ENCODE results near the gene CHST8. TPM values are rescaled to one million over a fixed set of nuclear protein-coding genes. Genes with fewer than 3 reads are reported as not detected.

CHST8 gene
- total RNA-seq, 1 donor from 2014 or later = 3.0 TPM

DNA sequence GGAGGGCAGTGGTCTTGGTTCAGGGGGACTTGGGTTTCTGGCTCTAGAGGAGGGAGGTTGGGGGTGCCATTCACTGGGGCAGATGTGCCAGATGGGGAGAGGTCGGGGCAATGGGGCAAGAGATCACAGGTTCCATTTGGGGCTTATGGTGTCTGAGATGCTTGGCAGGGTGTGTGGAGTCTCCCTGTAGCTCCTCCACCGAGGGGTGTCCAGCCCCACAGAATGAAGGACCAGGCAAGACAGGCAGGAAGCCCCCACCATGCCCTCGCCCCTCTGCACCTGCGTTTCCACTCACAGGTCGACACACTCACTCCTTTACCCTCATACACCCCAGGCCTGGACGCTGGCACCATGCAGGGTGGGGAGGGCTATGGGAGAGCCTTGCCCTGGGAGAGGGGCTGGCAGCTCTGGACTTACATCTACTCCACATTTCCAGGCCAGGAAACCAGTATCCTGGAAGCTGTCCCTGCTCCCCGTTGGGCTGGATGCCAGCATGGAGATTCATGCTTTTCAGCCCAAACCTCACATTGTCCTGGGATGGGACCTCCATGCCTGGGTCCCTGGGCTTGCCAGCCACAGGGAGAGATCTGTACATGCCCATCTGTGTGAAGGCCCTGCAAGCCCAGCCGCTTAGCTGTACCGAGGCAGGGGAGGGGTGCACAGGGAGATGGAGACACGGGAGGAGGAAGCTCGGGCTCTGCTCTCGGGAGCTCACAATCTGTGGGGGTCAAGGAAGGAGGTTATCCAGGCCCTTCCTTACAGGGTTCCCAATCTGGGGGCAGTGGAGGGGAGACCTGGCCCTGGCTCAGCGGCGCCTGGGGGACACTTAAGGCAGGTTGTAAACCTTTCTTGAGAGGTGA, 77.1 kb downstream of the CHST8 start:
- DNase-seq (ENCODE audit: low spot score, unreplicated experiment) = no peak
- Mint-ChIP-seq H3K4me1 (ENCODE audit: low read depth) (no peaks in the 10 kb centered on the region), H3K27ac (no peak overlapping the region), H3K27me3 (peaks cover 2% of the 10 kb centered on the region), H3K4me3 (ENCODE audit: low read depth) (no peak overlapping the region), H3K36me3 (ENCODE audit: insufficient read depth) (no peaks in the 10 kb centered on the region), H3K9me3 (ENCODE audit: low read depth) (no peaks in the 10 kb centered on the region)
- TF ChIP-seq, protein P1, sequence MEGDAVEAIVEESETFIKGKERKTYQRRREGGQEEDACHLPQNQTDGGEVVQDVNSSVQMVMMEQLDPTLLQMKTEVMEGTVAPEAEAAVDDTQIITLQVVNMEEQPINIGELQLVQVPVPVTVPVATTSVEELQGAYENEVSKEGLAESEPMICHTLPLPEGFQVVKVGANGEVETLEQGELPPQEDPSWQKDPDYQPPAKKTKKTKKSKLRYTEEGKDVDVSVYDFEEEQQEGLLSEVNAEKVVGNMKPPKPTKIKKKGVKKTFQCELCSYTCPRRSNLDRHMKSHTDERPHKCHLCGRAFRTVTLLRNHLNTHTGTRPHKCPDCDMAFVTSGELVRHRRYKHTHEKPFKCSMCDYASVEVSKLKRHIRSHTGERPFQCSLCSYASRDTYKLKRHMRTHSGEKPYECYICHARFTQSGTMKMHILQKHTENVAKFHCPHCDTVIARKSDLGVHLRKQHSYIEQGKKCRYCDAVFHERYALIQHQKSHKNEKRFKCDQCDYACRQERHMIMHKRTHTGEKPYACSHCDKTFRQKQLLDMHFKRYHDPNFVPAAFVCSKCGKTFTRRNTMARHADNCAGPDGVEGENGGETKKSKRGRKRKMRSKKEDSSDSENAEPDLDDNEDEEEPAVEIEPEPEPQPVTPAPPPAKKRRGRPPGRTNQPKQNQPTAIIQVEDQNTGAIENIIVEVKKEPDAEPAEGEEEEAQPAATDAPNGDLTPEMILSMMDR (IDR thresholded peaks at IDR 0.05; ENCODE audit: unreplicated experiment) = no peak

DNA sequence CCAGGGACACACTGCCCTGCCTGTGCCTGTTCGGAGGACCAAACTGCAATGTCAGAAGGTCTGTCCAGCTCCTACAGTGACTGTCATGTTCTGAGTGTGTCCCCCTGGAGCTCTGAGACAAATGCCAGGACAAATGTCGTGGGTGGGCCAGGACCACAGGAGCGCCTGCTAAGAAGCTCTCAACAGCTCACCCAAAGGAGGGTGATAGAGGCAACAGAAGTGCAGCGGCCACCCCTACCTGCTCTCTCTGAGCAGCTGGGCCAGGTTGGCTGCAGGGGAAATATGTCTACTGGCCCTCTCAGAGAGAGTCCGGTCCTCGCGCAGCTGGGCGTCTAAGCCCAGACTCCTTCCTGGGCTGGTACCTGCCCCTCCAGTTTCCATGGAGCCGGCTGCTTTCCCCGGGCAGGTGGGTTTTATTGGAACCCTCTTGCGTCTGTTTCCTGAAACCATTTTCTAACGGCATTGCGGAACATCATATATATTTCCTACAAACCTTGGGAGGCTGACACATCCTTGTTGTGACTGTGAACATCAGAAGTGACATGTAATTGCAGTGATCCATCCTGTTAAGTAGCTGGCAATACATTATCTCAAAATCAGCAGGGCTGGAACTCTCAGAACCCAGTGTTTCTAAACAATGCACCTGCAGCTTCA, 78.1 kb downstream of the CHST8 start:
- H3K27me3 Mint-ChIP-seq = peaks cover 2% of the 10 kb centered on the region
- H3K36me3 Mint-ChIP-seq (ENCODE audit: insufficient read depth) = no peaks in the 10 kb centered on the region
- no peak for DNase-seq (ENCODE audit: low spot score, unreplicated experiment)
- H3K9me3 Mint-ChIP-seq (ENCODE audit: low read depth) = no peaks in the 10 kb centered on the region
- H3K4me3 Mint-ChIP-seq (ENCODE audit: low read depth) = no peak overlapping the region
- H3K4me1 Mint-ChIP-seq (ENCODE audit: low read depth) = no peaks in the 10 kb centered on the region
- no peak overlapping the region for H3K27ac Mint-ChIP-seq
- TF ChIP-seq, protein P1 (IDR thresholded peaks at IDR 0.05; ENCODE audit: unreplicated experiment) = no peak

DNA sequence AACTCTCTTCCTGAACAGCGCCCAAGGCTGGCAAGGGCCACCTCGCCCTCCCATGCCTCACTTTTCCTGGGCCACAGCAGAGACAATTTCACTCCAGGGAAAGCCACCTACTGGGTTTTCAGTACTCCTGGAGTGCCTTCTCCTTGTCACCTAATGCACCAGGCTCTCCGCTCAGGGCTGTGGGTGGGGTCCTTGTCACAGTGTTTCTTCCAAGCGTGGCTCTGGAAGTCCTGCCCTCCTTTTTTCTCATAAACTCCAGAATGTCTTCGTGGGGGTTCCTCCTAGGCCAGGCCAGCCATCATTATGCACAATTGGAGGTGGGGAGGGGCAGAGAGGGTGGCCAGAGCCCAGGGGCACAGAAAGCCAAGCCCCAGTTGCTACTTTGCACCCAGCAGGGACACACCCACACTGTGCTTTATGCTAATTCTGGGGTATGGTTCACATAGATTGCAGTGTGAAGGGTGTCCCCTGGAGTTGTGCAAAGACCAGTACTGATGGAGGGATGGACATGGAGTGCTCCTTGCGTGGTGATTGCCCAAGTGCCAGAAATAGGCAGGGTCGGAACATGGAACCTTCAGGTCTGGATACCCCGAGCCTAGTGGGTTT, 78.8 kb downstream of the CHST8 start:
- no peak for DNase-seq (ENCODE audit: low spot score, unreplicated experiment)
- peaks cover 2% of the 10 kb centered on the region for H3K27me3 Mint-ChIP-seq
- H3K27ac Mint-ChIP-seq = no peak overlapping the region

DNA sequence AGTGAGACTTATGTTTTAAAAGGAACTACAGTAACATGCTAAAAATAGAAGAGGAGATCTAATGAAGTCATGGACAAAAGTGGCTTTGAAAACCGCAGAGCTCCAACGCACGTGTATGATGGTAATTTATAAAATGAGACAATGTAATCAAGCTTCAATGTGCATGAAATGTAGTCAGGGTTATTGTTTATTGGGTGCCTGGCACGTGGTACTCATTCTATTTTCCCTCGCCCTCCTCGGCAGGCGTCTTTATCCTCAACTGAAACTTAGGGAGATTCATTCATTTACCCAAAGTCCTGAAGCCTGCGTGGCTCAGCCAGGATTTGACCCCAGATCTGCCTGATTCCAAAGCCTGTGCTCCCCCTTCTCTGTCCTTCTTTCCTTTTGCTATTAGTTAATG, 79.8 kb downstream of the CHST8 start:
- no peak overlapping the region for H3K4me3 Mint-ChIP-seq (ENCODE audit: low read depth)
- H3K27ac Mint-ChIP-seq = no peak overlapping the region
- H3K4me1 Mint-ChIP-seq (ENCODE audit: low read depth) = no peaks in the 10 kb centered on the region
- no peaks in the 10 kb centered on the region for H3K36me3 Mint-ChIP-seq (ENCODE audit: insufficient read depth)
- H3K27me3 Mint-ChIP-seq = peaks cover 2% of the 10 kb centered on the region
- H3K9me3 Mint-ChIP-seq (ENCODE audit: low read depth) = no peaks in the 10 kb centered on the region
- DNase-seq (ENCODE audit: low spot score, unreplicated experiment) = no peak
- TF ChIP-seq, protein P1 (IDR thresholded peaks at IDR 0.05; ENCODE audit: unreplicated experiment) = no peak

More for the DNA sequence above, 78.8 kb downstream of the CHST8 start:
- Mint-ChIP-seq H3K9me3 (ENCODE audit: low read depth) (no peaks in the 10 kb centered on the region), H3K4me1 (ENCODE audit: low read depth) (no peaks in the 10 kb centered on the region), H3K36me3 (ENCODE audit: insufficient read depth) (no peaks in the 10 kb centered on the region), H3K4me3 (ENCODE audit: low read depth) (no peak overlapping the region)
- TF ChIP-seq, protein P1 (IDR thresholded peaks at IDR 0.05; ENCODE audit: unreplicated experiment) = no peak
